Ishikawa (cell line): Measurements from ENCODE around the gene RNF10.

Source experiments
- CEBPB ChIP-seq: IDR thresholded peaks from 2 replicates; pipeline ENCODE4 v1.6.1; 2012
- EGR1 ChIP-seq: IDR thresholded peaks from 2 replicates; pipeline ENCODE4 v1.6.1; 2012
- EP300 ChIP-seq: IDR thresholded peaks from 2 replicates; pipeline ENCODE4 v1.6.1; 2012; ENCODE audit warnings: borderline replicate concordance
- FOXM1 ChIP-seq: IDR thresholded peaks from 2 replicates; pipeline ENCODE4 v1.6.1; 2012; ENCODE audit warnings: low read depth, borderline replicate concordance
- MAX ChIP-seq: IDR thresholded peaks from 2 replicates; pipeline ENCODE4 v1.6.1; 2012
- NFIC ChIP-seq: IDR thresholded peaks from 2 replicates; pipeline ENCODE4 v1.6.1; 2012
- RAD21 ChIP-seq: IDR thresholded peaks from 2 replicates; pipeline ENCODE4 v1.6.1; 2012; ENCODE audit warnings: low read depth
- REST ChIP-seq: IDR thresholded peaks from 2 replicates; pipeline ENCODE4 v1.6.1; 2012; ENCODE audit warnings: low read depth, mild to moderate bottlenecking
- TAF1 ChIP-seq: IDR thresholded peaks from 2 replicates; pipeline ENCODE4 v1.6.1; 2012; ENCODE audit warnings: low read depth, mild to moderate bottlenecking
- TEAD4 ChIP-seq: IDR thresholded peaks from 2 replicates; pipeline ENCODE4 v1.6.1; 2012
- YY1 ChIP-seq: IDR thresholded peaks from 2 replicates; pipeline ENCODE4 v1.6.1; 2012; ENCODE audit warnings: low read depth
- ZBTB7A ChIP-seq: IDR thresholded peaks from 2 replicates; pipeline ENCODE4 v1.6.1; 2012; ENCODE audit warnings: low read depth
- TF ChIP-seq, protein P1 (sequence below): IDR thresholded peaks from 2 replicates; pipeline ENCODE4 v1.6.1; 2012

- TF ChIP-seq RAD21 (no peak), EP300 (no peak), REST (no peak), CEBPB (no peak), YY1 (no peak), NFIC (no peak), ZBTB7A (no peak), TAF1 (no peak), EGR1 (no peak), MAX (no peak), FOXM1 (no peak), TEAD4 (no peak)
- TF ChIP-seq, protein P1, sequence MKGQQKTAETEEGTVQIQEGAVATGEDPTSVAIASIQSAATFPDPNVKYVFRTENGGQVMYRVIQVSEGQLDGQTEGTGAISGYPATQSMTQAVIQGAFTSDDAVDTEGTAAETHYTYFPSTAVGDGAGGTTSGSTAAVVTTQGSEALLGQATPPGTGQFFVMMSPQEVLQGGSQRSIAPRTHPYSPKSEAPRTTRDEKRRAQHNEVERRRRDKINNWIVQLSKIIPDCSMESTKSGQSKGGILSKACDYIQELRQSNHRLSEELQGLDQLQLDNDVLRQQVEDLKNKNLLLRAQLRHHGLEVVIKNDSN, result no peak
Measured at GRCh38 chr12:120539303-120539702, 5.1 kb downstream of the RNF10 start.
